ENCODE results near the gene XAB2. TPM values are rescaled to one million over a fixed set of nuclear protein-coding genes. Genes with fewer than 3 reads are reported as not detected.

Gene XAB2
- total RNA-seq, 4 donors from 2014 or later = 27.8 to 123 (median 57.3) TPM

GRCh38 chr19:7662657-7663056 lies 33.3 kb upstream of the XAB2 start:
- H3K9me3 ChIP-seq = no peaks in the 10 kb centered on the region
- intact Hi-C loops (cut with DNase I; ENCODE audit: low total_unique reads) = no loop called here
- H3K4me3 ChIP-seq = no peak overlapping the region
- no peaks in the 10 kb centered on the region for H3K4me1 ChIP-seq
- 61% methylated on average over 14 of the region's 14 CpGs; no CpG with 5 or more reads in 1 of the 2 donors for WGBS, 2 donors (ENCODE audit: low coverage in 1 of 2)
- peaks cover 3% of the 10 kb centered on the region for H3K27me3 ChIP-seq
- no peak overlapping the region for H3K27ac ChIP-seq
- TF ChIP-seq POLR2AphosphoS5 (IDR thresholded peaks at IDR 0.05) = no peak
- no peak for TF ChIP-seq EP300 (IDR thresholded peaks at IDR 0.05; ENCODE audit: low read depth)
- TF ChIP-seq POLR2A (IDR thresholded peaks at IDR 0.05) = no peak
- TF ChIP-seq CTCF (IDR thresholded peaks at IDR 0.05) = no peak
- H3K36me3 ChIP-seq = no peaks in the 10 kb centered on the region
- no peak for DNase-seq
- in situ Hi-C loops (cut with MboI; ENCODE audit: low pct_ligation_motif_present in 1 of 4, low pct_unique_long_range_greater_than_20kb in 1 of 4, low sequenced_read_pairs in 3 of 4) = loop anchor here in 2 of 4 donors (25.0 kb wide), 2 partner anchors 150 to 300 kb away; no protein-coding TSS in a partner anchor

GRCh38 chr19:7661744-7662538 lies 32.6 kb upstream of the XAB2 start:
- peaks cover 3% of the 10 kb centered on the region for H3K27me3 ChIP-seq
- H3K9me3 ChIP-seq = no peaks in the 10 kb centered on the region
- 71 to 75% methylated on average over 5 to 8 of the region's 8 CpGs for WGBS, 2 donors (ENCODE audit: low coverage in 1 of 2)
- no peaks in the 10 kb centered on the region for H3K36me3 ChIP-seq
- H3K4me3 ChIP-seq = no peak overlapping the region
- no peak overlapping the region for H3K27ac ChIP-seq
- intact Hi-C loops (cut with DNase I; ENCODE audit: low total_unique reads) (no loop called here), in situ Hi-C loops (cut with MboI; ENCODE audit: low pct_ligation_motif_present in 1 of 4, low pct_unique_long_range_greater_than_20kb in 1 of 4, low sequenced_read_pairs in 3 of 4) (loop anchor here in 2 of 4 donors (25.0 kb wide), 2 partner anchors 150 to 300 kb away; no protein-coding TSS in a partner anchor)
- TF ChIP-seq EP300 (IDR thresholded peaks at IDR 0.05; ENCODE audit: low read depth) (no peak), POLR2AphosphoS5 (IDR thresholded peaks at IDR 0.05) (no peak), CTCF (IDR thresholded peaks at IDR 0.05) (no peak), POLR2A (IDR thresholded peaks at IDR 0.05) (no peak)
- H3K4me1 ChIP-seq = peaks cover 0 to 3% (median 0%) of the 10 kb centered on the region in 4 donors
- DNase-seq = no peak

GRCh38 chr19:7658219-7658686 lies 28.9 kb upstream of the XAB2 start:
- peaks cover 0 to 3% (median 0%) of the 10 kb centered on the region in 4 donors for H3K4me1 ChIP-seq
- no peak overlapping the region for H3K27ac ChIP-seq
- in situ Hi-C loops (cut with MboI; ENCODE audit: low pct_ligation_motif_present in 1 of 4, low pct_unique_long_range_greater_than_20kb in 1 of 4, low sequenced_read_pairs in 3 of 4) (loop anchor here in 2 of 4 donors (10.0 to 25.0 kb wide), 3 partner anchors 137 to 296 kb away; no protein-coding TSS in a partner anchor), intact Hi-C loops (cut with DNase I; ENCODE audit: low total_unique reads) (no loop called here)
- no peaks in the 10 kb centered on the region for H3K27me3 ChIP-seq
- H3K9me3 ChIP-seq = no peaks in the 10 kb centered on the region
- H3K36me3 ChIP-seq = no peaks in the 10 kb centered on the region
- no peak overlapping the region for H3K4me3 ChIP-seq
- DNase-seq = peak; percentile 37
- 36% methylated on average over 9 of the region's 9 CpGs; no CpG with 5 or more reads in 1 of the 2 donors for WGBS, 2 donors (ENCODE audit: low coverage in 1 of 2)
- no peak for TF ChIP-seq CTCF (IDR thresholded peaks at IDR 0.05)
- TF ChIP-seq POLR2AphosphoS5 (IDR thresholded peaks at IDR 0.05) = no peak
- TF ChIP-seq POLR2A (IDR thresholded peaks at IDR 0.05) = no peak
- no peak for TF ChIP-seq EP300 (IDR thresholded peaks at IDR 0.05; ENCODE audit: low read depth)

- Histone ChIP-seq H3K4me3 (no peak overlapping the region), H3K27ac (no peak overlapping the region), H3K27me3 (no peaks in the 10 kb centered on the region), H3K4me1 (peaks cover 3 to 7% (median 3%) of the 10 kb centered on the region in 4 donors), H3K9me3 (no peaks in the 10 kb centered on the region), H3K36me3 (no peaks in the 10 kb centered on the region)
- no peak for TF ChIP-seq EP300 (IDR thresholded peaks at IDR 0.05; ENCODE audit: low read depth)
- intact Hi-C loops (cut with DNase I; ENCODE audit: low total_unique reads) (no loop called here), in situ Hi-C loops (cut with MboI; ENCODE audit: low pct_ligation_motif_present in 1 of 4, low pct_unique_long_range_greater_than_20kb in 1 of 4, low sequenced_read_pairs in 3 of 4) (loop anchor here in 2 of 4 donors (10.0 to 25.0 kb wide), 3 partner anchors 138 to 295 kb away; no protein-coding TSS in a partner anchor)
- DNase-seq = no peak
- WGBS, 2 donors (ENCODE audit: low coverage in 1 of 2) = 23 to 44% methylated on average over 3 to 14 of the region's 14 CpGs
Measured at GRCh38 chr19:7657131-7657751, 27.9 kb upstream of the XAB2 start.

Measured in transverse colon (tissue), 4 donors.